GM19043 (cell line): Measurements from ENCODE around the gene IL31RA.

Experiments used
- ATAC-seq: cut with Tn5 transposase; IDR thresholded peaks from one replicate; pipeline ENCODE4 v1.9.1; 2021; ENCODE audit warnings: low read depth; ENCODE audit not compliant: unreplicated experiment

IL31RA gene

GRCh38 chr5:55969956-55970355 is 118.8 kb downstream of the IL31RA start:
- ATAC-seq, result no peak
